ENCODE measurements around the gene CEMIP2.

The CEMIP2 gene

GRCh38 chr9:71772726-71773125 lies 4.4 kb upstream of the CEMIP2 start:
- DNase-seq: no peak

DNA sequence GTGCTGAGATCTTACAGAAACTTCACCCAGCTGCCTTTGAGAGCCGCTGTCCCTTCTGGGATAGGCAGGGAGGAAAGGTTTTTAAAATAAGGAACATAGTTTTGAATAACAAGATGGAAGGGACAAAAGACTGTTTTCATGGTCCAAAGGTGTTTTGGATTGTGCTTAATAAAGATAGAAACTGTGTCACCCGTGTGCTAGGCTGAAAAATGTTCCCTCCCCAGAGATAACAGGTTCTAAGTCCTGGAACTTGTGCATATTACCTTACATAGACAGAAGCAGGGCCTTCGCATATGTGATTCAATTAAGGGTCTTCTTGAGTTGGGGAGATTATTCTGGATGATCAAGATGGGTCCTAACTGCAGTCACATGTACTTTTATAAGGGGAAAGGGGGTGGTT lies 1.9 kb upstream of the CEMIP2 start:
- no peak for DNase-seq

DNA sequence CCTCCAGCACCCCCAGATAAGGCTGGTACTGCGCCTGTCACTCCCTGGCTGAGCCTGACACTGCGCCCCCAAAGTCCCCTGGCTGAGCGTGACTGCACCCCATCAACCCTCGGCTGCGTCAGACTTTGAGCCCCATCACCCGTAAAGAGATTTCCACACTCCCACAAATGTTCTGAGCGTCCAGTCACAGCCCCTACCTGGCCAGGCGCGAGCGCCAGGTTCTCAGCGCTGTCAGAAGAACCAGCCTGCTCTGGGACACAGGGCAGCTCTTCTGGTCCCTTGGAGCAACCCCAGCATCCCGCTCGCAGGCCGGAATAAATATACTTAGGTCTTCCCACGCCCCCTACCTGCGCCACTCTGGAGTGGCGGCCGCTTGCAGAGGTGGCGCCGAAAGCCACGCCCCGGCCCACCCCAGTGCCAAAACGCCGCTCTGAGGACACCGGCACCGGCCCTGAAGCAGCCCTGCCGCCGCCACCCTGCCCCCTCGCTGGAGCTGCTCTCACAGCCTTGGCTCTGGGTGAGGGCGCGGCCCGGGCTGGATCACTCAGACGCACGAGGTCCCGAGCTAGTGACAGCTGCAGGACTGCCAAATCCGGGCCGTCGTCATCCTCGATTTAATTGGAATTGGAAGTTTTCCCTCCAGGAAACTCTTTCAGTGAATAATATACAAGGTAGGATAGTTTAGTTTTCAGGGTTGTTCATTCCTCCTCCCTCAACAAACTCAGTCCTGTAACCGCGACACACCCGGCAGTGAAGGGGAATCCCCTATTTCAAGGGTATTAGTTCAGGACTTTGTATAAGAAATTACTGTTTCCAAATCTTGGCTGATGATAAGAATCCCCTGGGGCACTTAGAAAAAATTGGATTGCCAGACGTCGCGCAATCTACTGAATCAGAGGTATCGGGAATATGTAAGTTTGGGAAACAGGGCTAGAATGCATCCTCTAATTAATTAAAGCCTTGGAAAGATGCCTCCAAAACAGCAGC lies 1.2 kb upstream of the CEMIP2 start:
- DNase-seq: peak; percentile 80

DNA sequence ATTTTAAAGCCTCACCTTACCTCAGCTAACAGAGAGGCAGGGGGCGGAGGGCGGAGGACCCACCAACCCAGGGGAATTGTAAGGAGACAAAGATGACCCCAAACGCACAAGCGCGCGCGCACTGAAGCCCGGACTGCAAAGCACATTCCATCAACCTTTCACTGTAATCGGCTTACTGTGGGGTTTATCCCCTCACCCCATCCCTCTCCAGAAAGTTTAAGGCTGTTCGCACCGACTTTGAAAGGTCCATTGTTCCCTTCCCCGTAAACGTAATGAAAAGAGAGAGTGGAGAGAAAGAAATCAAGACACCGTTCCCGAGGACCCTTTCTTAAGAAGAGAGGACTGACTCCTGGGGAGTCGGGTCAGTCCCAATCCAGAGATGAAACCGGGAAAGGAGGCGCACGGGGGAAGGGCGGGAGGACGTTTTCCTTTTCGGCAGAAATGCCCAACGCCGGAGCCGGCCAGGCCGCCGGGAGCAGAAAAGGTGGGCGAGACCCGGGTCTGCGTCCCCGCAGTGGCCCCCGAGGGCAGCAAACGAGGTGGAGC lies 464 bp downstream of the CEMIP2 start:
- DNase-seq: peak; percentile 43

GRCh38 chr9:71767163-71767775 lies 1.0 kb downstream of the CEMIP2 start:
- no peak for DNase-seq

GRCh38 chr9:71766663-71767062 lies 1.6 kb downstream of the CEMIP2 start:
- no peak for DNase-seq

- no peak for DNase-seq
Observed at GRCh38 chr9:71765693-71766092, 2.6 kb downstream of the CEMIP2 start.

GRCh38 chr9:71764891-71765290 lies 3.4 kb downstream of the CEMIP2 start:
- no peak for DNase-seq

- DNase-seq: no peak
Observed at GRCh38 chr9:71764463-71764862, 3.9 kb downstream of the CEMIP2 start.

GRCh38 chr9:71763832-71764231 lies 4.5 kb downstream of the CEMIP2 start:
- no peak for DNase-seq

DNA sequence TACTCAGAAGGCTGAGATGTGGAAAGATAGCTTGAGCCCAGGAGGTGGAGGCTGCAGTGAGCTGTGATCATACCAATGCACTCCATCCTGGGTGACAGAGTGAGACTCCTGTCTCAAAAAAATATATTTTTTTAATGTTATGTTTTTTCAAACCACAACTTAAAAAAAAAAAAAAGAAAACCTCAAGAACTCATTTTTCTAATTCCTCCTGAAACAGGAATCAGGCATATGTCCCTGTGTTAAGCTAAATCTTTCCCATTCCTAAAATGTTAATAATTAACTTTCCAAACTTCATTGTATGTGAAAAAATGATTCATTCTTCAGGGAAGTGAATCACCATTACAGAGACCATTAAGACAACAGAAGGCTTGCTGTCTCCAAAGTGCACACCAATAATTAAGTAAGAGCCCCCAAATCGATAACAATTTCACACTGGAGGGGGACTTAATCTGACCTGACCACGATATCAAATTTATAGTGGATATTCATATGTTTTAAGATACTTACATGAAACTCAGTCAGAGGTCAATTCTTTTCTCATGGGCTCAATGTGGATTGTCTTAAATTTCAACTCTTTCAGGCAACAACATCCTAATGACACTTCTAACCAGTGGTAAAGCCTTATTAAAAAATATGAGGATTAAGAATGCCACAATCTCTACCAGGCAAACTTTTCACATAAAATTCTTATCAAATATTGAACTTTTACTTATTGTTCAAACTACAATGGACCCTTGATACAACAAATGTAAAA lies 5.2 kb downstream of the CEMIP2 start:
- no peak for DNase-seq

GRCh38 chr9:71761938-71762353 lies 6.4 kb downstream of the CEMIP2 start:
- no peak for DNase-seq

DNA sequence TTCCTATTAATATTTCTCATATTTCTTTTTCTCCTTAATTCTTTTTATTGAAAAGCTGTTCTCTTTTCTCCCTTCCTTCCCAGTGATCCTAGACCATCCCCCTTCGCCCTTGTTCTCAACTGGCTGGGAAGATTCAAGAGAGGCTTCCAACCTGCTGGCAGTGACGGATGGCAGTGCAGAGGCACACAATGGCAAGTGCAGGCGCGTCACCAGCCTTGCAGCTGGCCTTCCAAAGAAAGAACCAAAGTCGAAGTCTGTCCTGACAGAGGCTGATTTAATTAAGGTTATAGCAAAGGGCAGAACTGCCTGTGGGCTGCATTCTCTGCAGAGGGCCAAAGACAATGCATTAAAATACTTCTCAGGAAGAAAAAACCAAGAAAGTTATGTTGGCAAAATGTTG lies 7.4 kb downstream of the CEMIP2 start:
- DNase-seq: no peak

GRCh38 chr9:71758785-71759184 lies 9.5 kb downstream of the CEMIP2 start:
- DNase-seq: no peak

- DNase-seq: no peak
Observed at GRCh38 chr9:71758277-71758676, 10.0 kb downstream of the CEMIP2 start.

- DNase-seq: no peak
Observed at GRCh38 chr9:71756753-71757152, 11.6 kb downstream of the CEMIP2 start.

- DNase-seq: no peak
Observed at GRCh38 chr9:71755869-71756268, 12.4 kb downstream of the CEMIP2 start.

- DNase-seq: no peak
Observed at GRCh38 chr9:71755230-71755629, 13.1 kb downstream of the CEMIP2 start.

DNA sequence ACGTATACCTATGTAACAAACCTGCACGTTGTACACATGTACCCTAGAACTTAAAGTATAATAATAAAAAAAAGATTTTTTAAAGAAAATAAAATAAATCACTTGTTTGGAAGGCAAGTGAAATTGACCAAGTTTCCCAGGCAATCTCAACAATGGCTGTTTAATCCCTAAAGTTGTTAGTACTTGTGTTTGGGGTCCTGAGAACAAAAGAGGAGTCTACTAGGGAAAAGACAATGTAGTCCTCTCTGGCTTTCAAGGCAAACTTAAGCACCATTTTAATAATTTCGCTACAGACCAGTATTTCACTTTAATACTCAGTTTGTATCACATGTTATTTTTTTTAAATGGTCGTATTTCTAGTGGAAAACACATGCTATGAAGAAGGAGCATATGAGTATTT lies 14.2 kb downstream of the CEMIP2 start:
- no peak for DNase-seq

- DNase-seq: no peak
Observed at GRCh38 chr9:71752928-71753327, 15.4 kb downstream of the CEMIP2 start.

GRCh38 chr9:71752352-71752751 lies 16.0 kb downstream of the CEMIP2 start:
- DNase-seq: no peak

- no peak for DNase-seq
Observed at GRCh38 chr9:71748280-71748743, 20.0 kb downstream of the CEMIP2 start.

- DNase-seq: no peak
Observed at GRCh38 chr9:71747576-71747975, 20.7 kb downstream of the CEMIP2 start.

Data from femur (tissue), 1 donor.